A549 (cell line): ENCODE measurements around the gene SLC16A13. TPM values are rescaled to one million over a fixed set of nuclear protein-coding genes. Genes with fewer than 3 reads are reported as not detected.
A peak's percentile ranks its signal among the peaks of the same experiment; 100 is the strongest.

Source experiments
- ATOH8 ChIP-seq: fragments of 250-450 bp; sonication (Bioruptor Pico); IDR thresholded peaks from 2 replicates; pipeline ENCODE4 v1.5.0; 2020; ENCODE audit warnings: low read depth, mild to moderate bottlenecking, moderate library complexity
- CBX2 ChIP-seq: fragments of 200-600 bp; sonication (generic); IDR thresholded peaks from 2 replicates; pipeline ENCODE4 v1.6.1; 2016; ENCODE audit warnings: low read depth, mild to moderate bottlenecking, borderline replicate concordance
- CBX8 ChIP-seq: fragments of 200-600 bp; sonication (generic); IDR thresholded peaks from 2 replicates; pipeline ENCODE4 v1.6.1; 2016
- CEBPB ChIP-seq, 2 experiments: fragments of >200 bp in 1 of 2; sonication (Bioruptor Twin) in 1 of 2; formaldehyde crosslinking in 1 of 2; IDR thresholded peaks; 2 replicates each; pipeline ENCODE4 v1.6.1; 2012 to 2016
- CHD2 ChIP-seq: fragments of 150-350 bp; IDR thresholded peaks from 2 replicates; pipeline ENCODE4 v1.6.1; 2014; ENCODE audit warnings: low read length; ENCODE audit not compliant: partially characterized antibody
- EHF ChIP-seq: fragments of 250-450 bp; sonication (Bioruptor Pico); IDR thresholded peaks from 2 replicates; pipeline ENCODE4 v1.5.0; 2020; ENCODE audit warnings: mild to moderate bottlenecking
- EHMT2 ChIP-seq: fragments of 200-600 bp; sonication (generic); IDR thresholded peaks from 2 replicates; pipeline ENCODE4 v1.6.1; 2016; ENCODE audit warnings: antibody characterized with exemption, low read depth, mild to moderate bottlenecking, moderate library complexity
- EP300 ChIP-seq, 2 experiments: fragments of >200 bp; sonication (Bioruptor Twin); formaldehyde crosslinking; IDR thresholded peaks; 2 replicates in 1 of 2; 3 replicates in 1 of 2; pipeline ENCODE4 v1.6.1; 2016 to 2017
- ESRRA ChIP-seq: fragments of 150-350 bp; IDR thresholded peaks from 2 replicates; pipeline ENCODE4 v1.6.1; 2014; ENCODE audit warnings: mild to moderate bottlenecking, low read length, borderline replicate concordance
- FOXS1 ChIP-seq: fragments of 250-450 bp; sonication (Bioruptor Pico); IDR thresholded peaks from 2 replicates; pipeline ENCODE4 v1.5.0; 2020; ENCODE audit warnings: mild to moderate bottlenecking, moderate library complexity
- HOXA7 ChIP-seq: fragments of 250-450 bp; sonication (Bioruptor Pico); IDR thresholded peaks from 2 replicates; pipeline ENCODE4 v1.5.0; 2020; ENCODE audit warnings: mild to moderate bottlenecking, moderate library complexity
- JUN ChIP-seq, 2 experiments: fragments of >200 bp; sonication (Bioruptor Twin); formaldehyde crosslinking; IDR thresholded peaks; 2 replicates in 1 of 2; 3 replicates in 1 of 2; pipeline ENCODE4 v1.6.1; 2016 to 2017
- KDM5A ChIP-seq: fragments of 200-600 bp; sonication (generic); IDR thresholded peaks from 2 replicates; pipeline ENCODE4 v1.6.1; 2016; ENCODE audit warnings: antibody characterized with exemption, mild to moderate bottlenecking
- MAFK ChIP-seq: fragments of 450-650 bp; IDR thresholded peaks from 2 replicates; pipeline ENCODE4 v1.6.1; 2014; ENCODE audit not compliant: partially characterized antibody
- MAX ChIP-seq: IDR thresholded peaks from 2 replicates; pipeline ENCODE4 v1.6.1; 2012
- MAZ ChIP-seq: fragments of 150-350 bp; IDR thresholded peaks from 2 replicates; pipeline ENCODE4 v1.6.1; 2014; ENCODE audit warnings: antibody characterized with exemption, low read depth, low read length, borderline replicate concordance
- MYC ChIP-seq: IDR thresholded peaks from 2 replicates; pipeline ENCODE4 v1.6.1; 2012; ENCODE audit warnings: mild to moderate bottlenecking, inconsistent platforms, low read length, improper control_type of control experiment, borderline replicate concordance
- NFE2L2 ChIP-seq: fragments of 150-350 bp; conservative IDR thresholded peaks from 2 replicates; pipeline ENCODE4 v1.6.1; 2014; ENCODE audit warnings: low read length
- NPAS2 ChIP-seq: fragments of 250-450 bp; sonication (Bioruptor Pico); IDR thresholded peaks from 2 replicates; pipeline ENCODE4 v1.8.0; 2022; ENCODE audit warnings: mild to moderate bottlenecking, moderate library complexity, borderline replicate concordance
- PHF8 ChIP-seq: fragments of 200-600 bp; sonication (generic); IDR thresholded peaks from 2 replicates; pipeline ENCODE4 v1.6.1; 2016; ENCODE audit warnings: low read depth, mild to moderate bottlenecking, antibody characterized with exemption, moderate library complexity, borderline replicate concordance
- REST ChIP-seq: fragments of 200-600 bp; sonication (generic); IDR thresholded peaks from 2 replicates; pipeline ENCODE4 v1.6.1; 2016; ENCODE audit warnings: antibody characterized with exemption, mild to moderate bottlenecking, moderate library complexity
- RNF2 ChIP-seq: fragments of 200-600 bp; sonication (generic); IDR thresholded peaks from 2 replicates; pipeline ENCODE4 v1.6.1; 2016; ENCODE audit warnings: low read depth, mild to moderate bottlenecking, antibody characterized with exemption, moderate library complexity, borderline replicate concordance
- SMC3 ChIP-seq: fragments of >200 bp; sonication (Bioruptor Twin); formaldehyde crosslinking; IDR thresholded peaks from 3 replicates; pipeline ENCODE4 v1.6.1; 2018; ENCODE audit warnings: inconsistent platforms
- TP53 ChIP-seq: fragments of 250-450 bp; sonication (Bioruptor Pico); IDR thresholded peaks from 2 replicates; pipeline ENCODE4 v1.5.0; 2021; ENCODE audit warnings: mild to moderate bottlenecking, moderate library complexity
- USF2 ChIP-seq: fragments of 450-650 bp; IDR thresholded peaks from 2 replicates; pipeline ENCODE4 v1.6.1; 2014; ENCODE audit warnings: antibody characterized with exemption
- ZC3H11A ChIP-seq: fragments of 450-650 bp; IDR thresholded peaks from 2 replicates; pipeline ENCODE4 v1.6.1; 2014; ENCODE audit warnings: antibody characterized with exemption, mild to moderate bottlenecking
- ZNF302 ChIP-seq: fragments of 250-450 bp; sonication (Bioruptor Pico); IDR thresholded peaks from 2 replicates; pipeline ENCODE4 v1.9.0; 2021; ENCODE audit warnings: inconsistent platforms, mild to moderate bottlenecking, moderate library complexity
- polyA plus RNA-seq, 4 experiments: library from polyadenylated mRNA; depleted of rRNA in 3 of 4; stranded (reverse); fragments of >200 nt; fragmentation: RNase III in 1 of 4; extraction: RNeasy Plus Mini Kit Qiagen cat#74134 plus additional on column Dnase treatment in 1 of 4; gene quantifications; 2 replicates in 3 of 4; 3 replicates in 1 of 4; pipeline ENCODE4 v1.2.3, GENCODE V29; 2011 to 2017

The SLC16A13 gene
- polyA plus RNA-seq, 2 of the 4 experiments (the other 2 are of a cell fraction) = 8.0 to 10.9 TPM

- no peak for TF ChIP-seq KDM5A
- no peak for TF ChIP-seq SMC3
- TF ChIP-seq CBX2 = no peak
- TF ChIP-seq ZC3H11A = no peak
- no peak for TF ChIP-seq NFE2L2
- TF ChIP-seq ZNF302 (CRISPR knock-in tag) = no peak
- TF ChIP-seq CHD2 = no peak
- TF ChIP-seq MAFK = no peak
- no peak for TF ChIP-seq ESRRA
- TF ChIP-seq JUN (IDR thresholded peaks at IDR 0.05) = peak; percentile 67 to 85; a peak in 4 of 5 replicates
- no peak for TF ChIP-seq ATOH8 (CRISPR knock-in tag)
- peak; percentile 98 for TF ChIP-seq USF2
- TF ChIP-seq EHMT2 = no peak
- TF ChIP-seq PHF8 = peak; percentile 52
- peak; percentile 90 for TF ChIP-seq MAX
- no peak for TF ChIP-seq EP300 (IDR thresholded peaks at IDR 0.05)
- no peak for TF ChIP-seq FOXS1
- TF ChIP-seq CBX8 = no peak
- no peak for TF ChIP-seq TP53 (CRISPR knock-in tag)
- TF ChIP-seq MYC = no peak; the same call in 1 of the 2 replicates
- TF ChIP-seq NPAS2 (CRISPR knock-in tag) = no peak
- no peak for TF ChIP-seq REST
- TF ChIP-seq RNF2 = 0 out of 2 replicates have a peak, but pooled peaks have one; percentile 70
- no peak for TF ChIP-seq MAZ
- no peak for TF ChIP-seq HOXA7
- no peak for TF ChIP-seq EHF (CRISPR knock-in tag)
- TF ChIP-seq CEBPB (IDR thresholded peaks at IDR 0.05) = no peak
Measured at GRCh38 chr17:7035591-7036368, at the start of gene SLC16A13 (continued).
